Activated CD8-positive, alpha-beta memory T cell treated with anti-CD3 and anti-CD28 coated beads for 4 hours (primary cell): ENCODE data around the gene PHLPP1.

Source experiments
- DNase-seq, 2 donors: peaks; one replicate each; pipeline ENCODE4 v3.0.0-alpha.2; 2020; ENCODE audit warnings: low read depth in 2 of 2

Gene PHLPP1

DNA sequence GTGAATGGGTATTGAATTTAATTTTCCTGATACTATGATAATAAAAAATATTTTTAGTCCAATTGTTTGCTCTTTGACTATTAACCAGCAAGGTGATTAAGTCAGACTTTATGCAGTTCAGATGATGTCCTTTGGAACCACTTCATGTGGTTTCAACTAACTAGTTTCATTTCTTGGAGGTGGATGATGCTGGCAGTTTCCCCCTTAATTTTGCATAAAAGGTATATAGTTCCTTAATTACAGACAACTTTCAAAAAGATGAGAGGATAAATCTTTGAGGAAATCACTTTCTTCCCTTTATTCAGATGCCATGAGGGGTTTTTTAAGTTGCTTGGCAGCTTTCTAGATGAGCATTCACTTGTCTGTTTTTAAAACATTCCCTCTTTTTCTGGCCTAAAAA lies 223.1 kb downstream of the PHLPP1 start:
- no peak for DNase-seq

DNA sequence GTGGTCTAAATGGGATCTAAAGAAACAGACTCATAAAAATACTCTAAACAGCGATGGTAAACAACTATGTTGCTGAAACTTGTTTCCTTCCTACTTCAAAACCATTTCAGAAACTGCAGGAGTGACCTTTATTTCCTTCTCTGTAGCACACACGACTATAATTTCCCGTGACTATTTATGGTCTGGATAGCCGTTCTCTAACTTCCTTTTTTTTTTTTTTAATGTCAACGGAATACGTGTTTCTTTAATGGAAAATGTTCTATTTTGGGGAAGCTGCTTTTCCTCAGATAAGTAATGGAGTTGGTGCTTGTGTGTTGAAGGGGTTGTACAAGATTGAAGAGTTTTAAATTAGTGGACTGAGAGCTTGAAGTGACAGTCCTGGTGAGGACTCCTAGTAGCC lies 224.1 kb downstream of the PHLPP1 start:
- DNase-seq = no peak

GRCh38 chr18:62939926-62940325 lies 224.6 kb downstream of the PHLPP1 start:
- no peak for DNase-seq

DNA sequence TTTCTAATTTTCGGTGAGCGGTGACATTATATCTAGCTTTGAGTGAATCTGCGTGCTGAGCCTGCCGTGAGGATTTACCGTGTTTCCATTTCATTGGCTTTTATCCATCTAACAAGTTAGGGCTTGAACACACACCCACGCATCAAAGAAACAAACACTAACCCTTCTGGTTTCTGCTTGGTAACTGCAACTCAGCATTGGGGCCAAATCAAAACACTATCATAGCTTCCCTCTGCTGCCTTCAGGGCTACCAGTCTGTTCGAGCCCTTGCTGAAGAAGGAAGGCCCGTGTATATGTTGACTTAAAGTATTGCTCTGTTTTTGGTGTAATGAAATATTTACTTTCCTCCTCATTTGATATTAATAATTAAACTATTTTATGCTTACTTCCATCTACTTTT lies 227.2 kb downstream of the PHLPP1 start:
- DNase-seq = no peak

DNA sequence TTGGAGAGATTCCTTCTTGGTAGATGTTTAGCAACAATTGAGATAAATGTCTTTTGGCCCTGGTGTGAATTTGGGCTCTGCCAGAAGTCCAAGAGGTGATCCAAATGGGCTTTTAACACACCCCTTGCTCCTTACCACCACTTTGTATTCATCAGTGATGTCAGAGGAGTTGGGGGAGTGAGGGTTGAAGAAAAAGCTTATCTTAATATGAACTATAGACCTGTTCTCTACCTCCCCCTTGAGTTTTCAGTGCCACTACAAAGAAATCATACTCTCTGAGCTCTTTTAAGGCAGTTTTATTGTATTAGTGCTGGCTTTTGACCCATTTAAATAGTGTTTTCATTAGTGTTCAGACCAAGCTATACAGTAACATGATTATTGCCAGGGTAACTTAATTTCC lies 229.1 kb downstream of the PHLPP1 start:
- DNase-seq = no peak

DNA sequence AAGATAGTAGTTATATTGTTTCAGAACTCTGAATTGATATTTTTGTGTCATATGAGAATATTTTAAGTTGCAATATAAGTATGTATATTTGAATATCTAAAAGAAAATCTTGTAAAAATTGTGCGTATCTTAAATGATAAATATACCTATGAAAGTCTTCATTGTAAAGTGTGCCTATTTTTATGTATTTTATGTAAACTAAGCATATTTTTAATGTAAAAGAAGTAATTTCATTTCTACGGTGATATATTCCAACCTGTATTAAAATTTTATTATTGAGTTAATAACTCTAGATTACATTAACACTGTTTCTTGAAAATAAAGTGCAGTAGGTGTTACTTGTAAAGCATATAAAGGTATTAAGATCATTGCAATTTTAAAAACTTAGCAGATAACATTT lies 233.4 kb downstream of the PHLPP1 start:
- DNase-seq = no peak

GRCh38 chr18:62950246-62950645 lies 234.9 kb downstream of the PHLPP1 start:
- DNase-seq = no peak

DNA sequence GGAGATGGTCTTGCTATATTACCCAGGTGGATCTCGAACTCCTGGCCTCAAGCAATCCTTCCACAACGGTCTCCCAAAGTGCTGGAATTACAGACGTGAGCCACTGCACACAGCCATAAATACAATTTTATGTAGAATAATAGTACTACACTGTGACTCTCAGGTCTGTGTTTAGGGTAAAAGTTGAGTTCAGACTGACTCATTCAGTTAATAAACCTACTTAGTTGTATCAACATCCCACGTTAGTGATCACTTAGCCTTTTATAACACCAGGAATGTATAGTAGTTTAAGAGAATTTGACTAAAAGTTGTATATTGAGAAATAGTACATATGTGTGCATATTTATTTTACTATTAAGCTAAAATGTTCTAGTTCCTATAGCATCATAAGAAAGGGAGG lies 237.5 kb downstream of the PHLPP1 start:
- DNase-seq = no peak

GRCh38 chr18:62953663-62954062 lies 238.3 kb downstream of the PHLPP1 start:
- DNase-seq = no peak

GRCh38 chr18:62954366-62954765 lies 239.0 kb downstream of the PHLPP1 start:
- DNase-seq = no peak

DNA sequence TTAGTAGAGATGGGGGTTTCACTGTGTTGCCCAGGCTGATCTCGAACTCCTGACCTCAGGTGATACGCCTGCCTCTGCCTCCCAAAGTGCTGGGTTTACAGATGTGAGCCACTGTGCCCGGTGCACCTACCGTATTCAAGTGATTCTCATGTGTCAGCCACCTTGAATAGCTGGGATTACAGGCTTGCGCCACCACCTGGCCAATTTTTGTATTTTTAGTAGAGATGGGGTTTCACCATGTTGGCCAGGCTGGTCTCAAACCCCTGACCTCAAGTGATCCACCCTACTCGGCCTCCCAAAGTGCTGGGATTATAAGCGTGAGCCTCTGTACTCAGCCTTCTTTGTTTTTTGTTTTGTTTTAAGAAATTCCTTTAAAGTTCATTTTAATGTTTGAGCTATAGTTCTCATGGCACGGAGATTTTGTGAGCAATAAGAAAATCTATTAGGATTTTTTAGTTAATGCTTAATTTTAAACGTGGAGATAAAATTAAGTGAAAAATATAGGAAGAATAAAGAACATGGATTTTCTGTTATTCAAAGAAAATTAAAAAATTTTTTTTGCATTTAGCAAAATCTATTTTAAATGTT lies 242.6 kb downstream of the PHLPP1 start:
- peak in 1 of 2 donors; percentile 8 for DNase-seq

DNA sequence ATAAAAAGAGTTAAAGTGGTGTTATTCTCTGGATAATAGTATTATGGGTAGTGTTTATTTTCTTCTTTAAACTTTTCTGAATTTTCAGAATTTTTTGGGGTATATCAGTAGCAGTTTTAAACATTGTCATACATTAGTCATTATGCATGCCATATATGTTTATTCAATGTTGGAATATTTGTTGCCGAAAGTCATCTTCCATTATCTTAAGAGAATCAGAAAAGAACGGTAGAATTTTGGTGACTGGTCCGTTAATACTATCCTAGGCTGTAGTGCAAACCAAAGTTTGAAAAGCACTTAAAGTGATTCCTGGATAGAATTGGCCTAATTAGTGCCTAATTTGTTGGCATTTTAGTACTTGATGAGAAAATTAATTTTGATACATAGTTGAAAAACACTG lies 244.1 kb downstream of the PHLPP1 start:
- no peak for DNase-seq

DNA sequence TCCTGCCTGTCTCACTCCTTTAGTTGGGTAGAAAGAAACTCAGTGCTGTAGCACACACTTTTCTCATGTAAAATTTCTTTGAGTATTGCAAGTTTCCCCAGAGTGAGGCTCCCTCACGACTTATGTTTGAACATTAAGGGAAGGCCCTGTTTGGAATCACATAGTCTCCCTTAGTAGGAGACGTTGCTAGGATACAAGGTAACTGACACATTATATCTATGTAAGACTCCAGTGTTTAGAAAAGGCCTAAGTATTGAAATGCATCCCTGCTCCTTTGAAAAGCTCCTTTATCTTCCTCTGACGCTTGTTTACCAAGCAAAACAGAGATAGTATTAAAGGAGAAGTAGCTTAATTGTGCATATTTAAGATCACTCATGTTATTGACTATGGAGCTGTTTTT lies 248.2 kb downstream of the PHLPP1 start:
- no peak for DNase-seq

DNA sequence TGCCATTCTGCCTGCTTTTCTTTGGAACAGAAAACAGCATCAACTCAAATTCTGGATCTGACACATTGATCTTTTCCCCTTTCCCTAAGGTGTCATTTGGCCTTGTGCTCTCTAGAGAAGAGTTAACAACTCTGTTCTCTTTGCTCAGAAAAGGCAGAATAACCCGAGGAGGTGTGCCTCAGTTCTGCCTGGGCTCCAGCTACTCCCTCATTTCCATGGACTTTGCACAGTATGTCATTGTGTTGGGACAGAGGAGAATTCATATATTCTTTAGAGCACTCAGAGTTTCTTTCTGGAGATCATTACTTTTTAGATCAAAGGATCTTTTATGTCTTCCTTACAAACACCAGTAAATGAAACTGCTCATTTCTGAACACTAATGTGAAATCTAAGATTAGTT lies 249.1 kb downstream of the PHLPP1 start:
- no peak for DNase-seq

- DNase-seq = no peak
Measured at GRCh38 chr18:62967089-62967488, 251.7 kb downstream of the PHLPP1 start.

- no peak for DNase-seq
Measured at GRCh38 chr18:62973689-62974088, 258.3 kb downstream of the PHLPP1 start.

DNA sequence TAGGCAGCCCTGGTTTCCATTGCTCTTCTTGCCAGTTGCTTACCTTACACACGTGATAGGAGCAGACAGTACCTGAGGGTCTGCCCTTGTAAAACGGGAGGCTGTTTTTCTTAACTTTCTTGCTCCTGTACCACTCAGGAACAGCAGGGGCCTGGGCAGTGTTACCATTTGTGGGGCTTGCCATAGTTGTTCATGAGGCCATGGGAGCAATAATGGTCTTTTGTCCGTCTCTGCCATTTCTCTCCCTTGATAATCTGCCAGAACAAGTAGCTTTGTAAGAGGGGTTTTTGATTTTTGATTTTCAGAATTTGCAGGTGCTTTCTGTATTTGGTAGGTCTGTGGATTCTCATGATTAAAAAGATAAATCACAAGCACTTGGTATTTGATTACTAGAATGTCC lies 259.0 kb downstream of the PHLPP1 start:
- no peak for DNase-seq

DNA sequence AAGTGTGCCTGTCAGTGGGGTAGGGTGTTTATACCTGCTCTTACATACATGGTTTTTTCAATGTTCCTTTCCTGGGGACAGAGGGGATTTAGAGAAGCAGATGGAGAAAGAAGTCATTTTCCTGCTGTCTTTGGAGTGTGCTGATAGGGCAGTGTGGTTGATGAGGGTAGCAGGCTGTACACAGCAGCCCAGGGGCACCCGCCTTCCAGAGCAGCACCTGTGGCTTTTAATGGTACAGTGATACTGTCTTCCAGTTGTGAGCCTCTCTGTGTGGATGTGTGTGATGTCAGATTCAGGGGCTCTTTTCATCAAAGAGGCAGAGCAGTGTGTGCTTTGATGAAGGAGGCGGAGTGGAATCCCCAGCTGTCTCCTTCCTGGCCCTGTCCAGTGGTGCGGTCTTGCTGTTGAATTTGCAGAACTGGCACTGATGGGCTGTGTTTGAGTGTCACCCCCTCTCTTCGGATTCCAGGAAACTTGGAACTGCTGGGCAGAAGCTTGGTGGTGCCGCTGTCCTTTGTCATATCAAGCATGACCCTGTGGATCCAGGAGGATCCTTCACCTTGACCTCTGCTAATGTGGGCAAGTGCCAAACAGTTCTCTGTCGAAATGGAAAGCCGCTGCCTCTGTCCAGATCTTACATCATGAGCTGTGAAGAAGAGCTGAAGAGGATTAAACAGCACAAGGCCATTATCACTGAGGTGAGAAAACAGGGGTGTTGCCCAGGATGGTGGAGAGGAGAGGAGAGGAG lies 259.8 kb downstream of the PHLPP1 start:
- DNase-seq = no peak

DNA sequence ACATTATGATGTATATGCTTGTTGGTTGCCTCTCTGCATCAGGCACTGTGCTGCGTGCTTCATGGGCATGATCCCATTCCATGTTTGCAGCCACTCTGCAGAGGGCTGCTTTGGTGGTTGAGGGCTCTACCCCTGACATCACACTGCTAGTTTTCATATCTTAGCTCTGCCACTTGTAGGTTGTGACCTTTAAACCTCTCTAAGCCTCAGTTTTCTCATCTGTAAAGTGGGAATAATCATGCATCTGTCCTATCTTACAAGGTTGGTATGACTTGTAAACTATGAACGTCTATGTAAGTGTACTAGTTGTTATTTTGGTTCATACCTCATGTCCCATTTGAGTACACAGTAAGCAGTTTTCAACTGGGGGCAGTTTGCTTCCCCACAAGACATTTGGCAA lies 260.4 kb downstream of the PHLPP1 start:
- no peak for DNase-seq

- no peak for DNase-seq
Measured at GRCh38 chr18:62976227-62976626, 260.9 kb downstream of the PHLPP1 start.

- DNase-seq = no peak
Measured at GRCh38 chr18:62977512-62977911, 262.2 kb downstream of the PHLPP1 start.

DNA sequence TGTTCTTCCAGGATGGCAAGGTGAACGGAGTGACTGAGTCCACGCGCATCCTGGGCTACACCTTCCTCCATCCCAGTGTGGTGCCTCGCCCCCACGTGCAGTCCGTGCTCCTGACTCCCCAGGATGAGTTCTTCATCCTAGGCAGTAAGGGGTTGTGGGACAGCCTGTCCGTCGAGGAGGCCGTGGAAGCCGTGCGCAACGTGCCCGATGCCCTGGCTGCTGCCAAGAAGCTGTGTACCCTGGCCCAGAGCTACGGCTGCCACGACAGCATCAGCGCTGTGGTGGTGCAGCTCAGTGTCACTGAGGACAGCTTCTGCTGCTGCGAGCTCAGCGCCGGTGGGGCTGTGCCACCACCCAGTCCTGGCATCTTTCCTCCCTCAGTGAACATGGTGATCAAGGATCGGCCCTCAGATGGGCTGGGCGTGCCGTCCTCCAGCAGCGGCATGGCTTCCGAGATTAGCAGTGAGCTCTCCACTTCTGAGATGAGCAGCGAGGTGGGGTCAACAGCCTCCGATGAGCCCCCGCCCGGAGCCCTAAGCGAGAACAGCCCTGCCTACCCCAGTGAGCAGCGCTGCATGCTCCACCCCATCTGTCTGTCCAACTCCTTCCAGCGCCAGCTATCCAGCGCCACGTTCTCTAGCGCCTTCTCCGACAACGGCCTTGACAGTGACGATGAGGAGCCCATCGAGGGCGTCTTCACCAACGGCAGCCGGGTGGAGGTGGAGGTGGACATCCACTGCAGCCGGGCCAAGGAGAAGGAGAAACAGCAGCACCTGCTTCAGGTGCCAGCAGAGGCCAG lies 263.1 kb downstream of the PHLPP1 start:
- no peak for DNase-seq

DNA sequence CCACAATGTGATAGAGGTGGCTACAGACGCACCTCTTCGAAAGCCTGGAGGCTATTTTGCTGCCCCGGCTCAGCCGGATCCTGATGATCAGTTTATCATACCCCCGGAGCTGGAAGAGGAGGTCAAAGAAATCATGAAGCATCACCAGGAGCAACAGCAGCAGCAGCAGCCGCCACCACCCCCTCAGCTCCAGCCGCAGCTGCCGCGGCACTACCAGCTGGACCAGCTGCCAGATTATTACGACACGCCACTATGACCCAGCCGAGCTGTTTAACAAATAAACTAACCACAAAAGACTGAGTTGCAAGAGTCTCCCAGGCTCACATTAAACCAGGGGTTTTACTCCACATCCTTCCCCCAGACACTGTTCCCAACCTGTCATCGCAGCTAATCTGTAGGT lies 263.8 kb downstream of the PHLPP1 start:
- no peak for DNase-seq
